Stimulated activated CD8-positive, alpha-beta memory T cell treated with anti-CD3 and anti-CD28 coated beads, Interleukin-12 subunit alpha, Interleukin-12 subunit beta, amount 100 ng/mL, for 4 hours (primary cell): Measurements from ENCODE around the gene SAP130.

Experiments
- DNase-seq: peaks from one replicate; pipeline ENCODE4 v3.0.0-alpha.2; 2020; ENCODE audit warnings: low read depth

Gene SAP130

GRCh38 chr2:127893494-127893893 lies 134.4 kb downstream of the SAP130 start:
- no peak for DNase-seq

GRCh38 chr2:127893033-127893432 lies 134.8 kb downstream of the SAP130 start:
- DNase-seq = no peak

GRCh38 chr2:127891811-127892210 lies 136.0 kb downstream of the SAP130 start:
- no peak for DNase-seq
